Measurements from ENCODE around the gene TANGO2. TPM values are rescaled to one million over a fixed set of nuclear protein-coding genes. Genes with fewer than 3 reads are reported as not detected.

The TANGO2 gene
- total and polyA plus RNA-seq, 2 experiments from 2014 or later = 27.3 to 45.0 TPM

DNA sequence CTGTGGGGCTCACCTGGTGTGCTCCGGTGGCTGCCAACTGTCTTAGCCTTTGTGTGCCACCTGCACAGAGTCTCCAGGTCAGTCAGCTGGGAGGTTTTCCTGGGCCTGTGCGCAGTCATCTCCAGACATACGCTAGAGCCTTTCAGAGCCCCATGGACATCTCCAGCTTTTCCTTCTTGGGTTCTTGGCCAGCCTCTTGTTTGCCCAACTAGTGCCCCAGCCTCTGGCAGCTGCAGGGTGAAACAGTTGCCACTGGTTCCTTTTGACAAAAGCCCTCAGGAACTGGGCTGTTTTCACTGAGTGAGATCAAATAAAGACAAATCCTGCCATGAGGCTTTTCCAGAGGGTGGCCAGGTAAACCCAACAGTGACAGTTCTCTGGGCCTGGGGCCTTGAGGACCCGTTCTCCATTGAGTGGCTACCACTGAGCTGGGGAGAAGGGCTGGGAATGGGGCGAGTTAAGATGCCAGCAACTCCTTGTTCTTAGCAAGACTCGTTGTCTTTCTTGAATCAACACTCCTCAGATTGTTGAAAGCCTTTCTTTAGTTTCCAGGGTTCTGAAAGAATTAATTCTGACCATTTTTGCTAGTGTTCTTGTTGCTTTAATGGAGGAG is 78.3 kb downstream of the TANGO2 start:
- Histone ChIP-seq H3K4me1 (ENCODE audit: insufficient read depth) (no peaks in the 10 kb centered on the region), H3K9me2 (ENCODE audit: insufficient read depth) (no peaks in the 10 kb centered on the region), H3K79me2 (ENCODE audit: insufficient read depth) (peaks cover 93% of the 10 kb centered on the region), H3K27me3 (replicated peaks; ENCODE audit: insufficient read depth) (no peaks in the 10 kb centered on the region), H3K4me2 (ENCODE audit: unreplicated experiment) (no peak overlapping the region), H3K9me3 (ENCODE audit: low read depth) (no peaks in the 10 kb centered on the region), H3K36me3 (ENCODE audit: low read depth) (peaks cover 49% of the 10 kb centered on the region), H3K4me3 (no peak overlapping the region), H3K9ac (no peak overlapping the region), H2AFZ (no peak overlapping the region), H3F3A (ENCODE audit: insufficient read depth) (peaks cover 9% of the 10 kb centered on the region; the same call in 1 of the 2 replicates), H4K20me1 (ENCODE audit: insufficient read depth) (no peaks in the 10 kb centered on the region), H3K27ac (no peak overlapping the region)
- in situ Hi-C loops (cut with MboI) = no loop called here
- no peak for TF ChIP-seq EZH2phosphoT487 (IDR thresholded peaks at IDR 0.05; ENCODE audit: insufficient read depth, low read depth)
- TF ChIP-seq EZH2 (IDR thresholded peaks at IDR 0.05; ENCODE audit: insufficient read depth, poor library complexity, severe bottlenecking) = no peak
- no peak for DNase-seq
- 99 to 100% methylated on average over 6 of the region's 6 CpGs for WGBS, 2 experiments (ENCODE audit: low coverage in 1 of 2, low lambda C conversion rate in 2 of 2, missing lambda C conversion rate in 2 of 2)

GRCh38 chr22:20101638-20102037 is 80.7 kb downstream of the TANGO2 start:
- no peak overlapping the region for H3K27ac ChIP-seq
- H3K9me2 ChIP-seq (ENCODE audit: insufficient read depth) = no peaks in the 10 kb centered on the region
- in situ Hi-C loops (cut with MboI) = no loop called here
- no peaks in the 10 kb centered on the region for H4K20me1 ChIP-seq (ENCODE audit: insufficient read depth)
- H3K4me2 ChIP-seq (ENCODE audit: unreplicated experiment) = no peak overlapping the region
- no peaks in the 10 kb centered on the region for H3K9me3 ChIP-seq (ENCODE audit: low read depth)
- H3K27me3 ChIP-seq (replicated peaks; ENCODE audit: insufficient read depth) = no peaks in the 10 kb centered on the region
- H3F3A ChIP-seq (ENCODE audit: insufficient read depth) = peaks cover 7% of the 10 kb centered on the region; the same call in 1 of the 2 replicates
- no peak overlapping the region for H3K4me3 ChIP-seq
- H3K36me3 ChIP-seq (ENCODE audit: low read depth) = peaks cover 31% of the 10 kb centered on the region
- no peaks in the 10 kb centered on the region for H3K4me1 ChIP-seq (ENCODE audit: insufficient read depth)
- H3K9ac ChIP-seq = no peak overlapping the region
- H2AFZ ChIP-seq = no peak overlapping the region
- TF ChIP-seq EZH2phosphoT487 (IDR thresholded peaks at IDR 0.05; ENCODE audit: insufficient read depth, low read depth) = no peak
- TF ChIP-seq EZH2 (IDR thresholded peaks at IDR 0.05; ENCODE audit: insufficient read depth, poor library complexity, severe bottlenecking) = no peak
- H3K79me2 ChIP-seq (ENCODE audit: insufficient read depth) = peaks cover 90% of the 10 kb centered on the region
- DNase-seq = no peak
- 88 to 89% methylated on average over 8 of the region's 8 CpGs for WGBS, 2 experiments (ENCODE audit: low coverage in 1 of 2, low lambda C conversion rate in 2 of 2, missing lambda C conversion rate in 2 of 2)

DNA sequence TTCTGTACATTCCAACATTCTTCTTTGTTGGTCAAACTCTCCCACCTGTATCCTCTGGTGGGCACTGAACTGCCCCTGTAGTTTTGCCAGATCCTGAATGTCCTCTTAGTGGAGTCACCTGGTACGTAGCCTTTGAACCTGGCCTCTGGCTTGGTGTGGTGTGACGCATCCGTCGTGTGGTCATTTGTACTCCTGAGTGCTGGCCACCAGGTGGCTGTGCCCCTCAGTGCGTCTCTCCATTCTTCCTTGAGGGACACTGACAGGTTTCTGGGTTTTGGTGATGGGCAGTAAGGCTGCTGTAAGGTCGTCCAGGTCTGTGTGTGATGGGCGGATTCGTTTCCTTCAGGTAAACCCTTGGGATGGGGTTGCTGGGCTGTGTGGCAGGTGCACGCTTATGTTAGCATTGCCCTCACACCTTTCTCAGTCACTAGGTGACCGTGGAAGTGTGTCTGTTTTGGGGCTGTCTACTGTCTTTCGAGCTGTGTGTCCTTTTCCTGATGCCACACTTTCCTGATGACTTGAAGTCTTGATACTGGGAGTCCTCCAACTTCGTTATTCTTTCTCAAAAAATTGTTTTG is 81.4 kb downstream of the TANGO2 start:
- Histone ChIP-seq H3F3A (ENCODE audit: insufficient read depth) (0 out of 2 replicates have a peak, but pooled peaks cover under 1% of the 10 kb centered on the region), H3K36me3 (ENCODE audit: low read depth) (peaks cover 26% of the 10 kb centered on the region), H3K27ac (no peak overlapping the region), H3K4me3 (no peak overlapping the region), H3K4me2 (ENCODE audit: unreplicated experiment) (no peak overlapping the region), H2AFZ (no peak overlapping the region), H3K79me2 (ENCODE audit: insufficient read depth) (peaks cover 83% of the 10 kb centered on the region), H4K20me1 (ENCODE audit: insufficient read depth) (no peaks in the 10 kb centered on the region), H3K27me3 (replicated peaks; ENCODE audit: insufficient read depth) (no peaks in the 10 kb centered on the region), H3K9me3 (ENCODE audit: low read depth) (no peaks in the 10 kb centered on the region), H3K9ac (no peak overlapping the region), H3K9me2 (ENCODE audit: insufficient read depth) (no peaks in the 10 kb centered on the region), H3K4me1 (ENCODE audit: insufficient read depth) (no peaks in the 10 kb centered on the region)
- TF ChIP-seq EZH2phosphoT487 (IDR thresholded peaks at IDR 0.05; ENCODE audit: insufficient read depth, low read depth) (no peak), EZH2 (IDR thresholded peaks at IDR 0.05; ENCODE audit: insufficient read depth, poor library complexity, severe bottlenecking) (no peak)
- no peak for DNase-seq
- in situ Hi-C loops (cut with MboI) = no loop called here
- 94 to 96% methylated on average over 12 of the region's 12 CpGs for WGBS, 2 experiments (ENCODE audit: low coverage in 1 of 2, low lambda C conversion rate in 2 of 2, missing lambda C conversion rate in 2 of 2)

DNA sequence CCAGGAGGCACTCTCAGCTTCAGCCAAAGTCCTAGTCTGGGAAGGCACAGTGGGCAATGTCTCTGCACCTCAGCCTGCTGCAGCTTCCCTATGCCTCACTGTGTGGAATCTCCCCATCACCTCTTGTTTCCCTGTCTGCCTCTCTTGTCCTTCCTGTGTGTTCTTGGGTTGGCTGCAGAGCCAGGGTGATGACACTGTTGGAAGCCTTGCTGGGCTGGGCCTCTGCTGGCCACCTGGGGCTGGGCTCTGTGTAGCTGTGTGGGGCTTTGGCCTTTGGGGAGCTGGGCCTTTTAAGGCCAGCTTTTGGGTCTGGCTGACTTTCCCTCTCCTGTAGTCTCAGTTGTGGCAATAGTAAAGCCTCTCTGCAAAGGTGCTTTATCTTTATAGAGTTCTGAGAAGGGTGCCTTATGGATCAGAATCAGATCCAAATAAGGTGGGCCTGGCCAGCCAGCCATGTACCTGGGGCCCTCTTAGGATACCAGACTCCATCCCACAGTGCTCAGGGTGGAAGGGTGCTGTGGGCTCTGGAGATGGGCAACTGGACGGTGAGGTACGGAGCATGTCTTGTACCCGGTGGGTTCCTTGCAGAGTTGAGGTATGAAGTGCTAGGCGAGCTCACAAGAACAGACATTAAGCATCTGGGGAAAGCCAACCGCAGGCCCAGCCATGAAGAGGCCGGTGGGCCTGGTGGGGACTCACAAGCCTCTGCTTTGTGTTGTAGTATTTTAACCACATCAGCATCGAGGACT is 84.7 kb downstream of the TANGO2 start:
- in situ Hi-C loops (cut with MboI) = no loop called here
- Histone ChIP-seq H3K9me2 (ENCODE audit: insufficient read depth) (no peaks in the 10 kb centered on the region), H3K79me2 (ENCODE audit: insufficient read depth) (peaks cover 57% of the 10 kb centered on the region), H3K36me3 (ENCODE audit: low read depth) (peaks cover 22% of the 10 kb centered on the region), H3K4me3 (no peak overlapping the region), H3K4me2 (ENCODE audit: unreplicated experiment) (no peak overlapping the region), H4K20me1 (ENCODE audit: insufficient read depth) (no peaks in the 10 kb centered on the region), H3K9me3 (ENCODE audit: low read depth) (no peaks in the 10 kb centered on the region), H3K27me3 (replicated peaks; ENCODE audit: insufficient read depth) (no peaks in the 10 kb centered on the region), H3K9ac (no peak overlapping the region), H2AFZ (no peak overlapping the region), H3F3A (ENCODE audit: insufficient read depth) (peaks cover 4% of the 10 kb centered on the region), H3K4me1 (ENCODE audit: insufficient read depth) (no peaks in the 10 kb centered on the region), H3K27ac (no peak overlapping the region)
- DNase-seq = no peak
- WGBS, 2 experiments (ENCODE audit: low coverage in 1 of 2, low lambda C conversion rate in 2 of 2, missing lambda C conversion rate in 2 of 2) = 91 to 94% methylated on average over 7 of the region's 7 CpGs
- TF ChIP-seq EZH2 (IDR thresholded peaks at IDR 0.05; ENCODE audit: insufficient read depth, poor library complexity, severe bottlenecking) (no peak), EZH2phosphoT487 (IDR thresholded peaks at IDR 0.05; ENCODE audit: insufficient read depth, low read depth) (no peak)

All from GM23248 (cell line).